ENCODE data around the gene MUTYH. TPM values are rescaled to one million over a fixed set of nuclear protein-coding genes. Genes with fewer than 3 reads are reported as not detected.

Gene MUTYH
- total and polyA plus RNA-seq, 2 of the 8 experiments (the other 6 are each of a cell fraction or from before 2014, with no cell fraction given), result 51.9 to 65.7 TPM

GRCh38 chr1:45328680-45329079 is 11.6 kb downstream of the MUTYH start:
- peak overlapping the region in 2 of 4 experiments; percentile 1 to 4; a peak in 2 of 7 replicates for H3K9ac ChIP-seq (replicated peaks in 1 of 4; ENCODE audit: extremely low read depth in 1 of 4, low read depth in 3 of 4, low read length in 3 of 4)
- no peaks in the 10 kb centered on the region for H3K9me3 ChIP-seq (ENCODE audit: insufficient read depth in 2 of 2, low read depth in 1 of 2, low read length in 1 of 2)
- peak overlapping the region; percentile 71 to 89 for H3K4me2 ChIP-seq (ENCODE audit: insufficient read depth in 1 of 2, low read depth in 2 of 2, low read length in 2 of 2)
- no peak overlapping the region for H3K56ac ChIP-seq (replicated peaks; ENCODE audit: insufficient read length, low read depth, low read length)
- no peak overlapping the region for H2BK120ac ChIP-seq (replicated peaks; ENCODE audit: low read depth, low read length)
- peak overlapping the region; percentile 43; the same call in 1 of the 2 replicates for H3K27ac ChIP-seq (ENCODE audit: low read depth, low read length)
- no peak overlapping the region for H2BK15ac ChIP-seq (ENCODE audit: low read length)
- H4K20me1 ChIP-seq (replicated peaks in 1 of 2; ENCODE audit: control insufficient read depth in 1 of 2, insufficient read depth in 2 of 2, low read length in 2 of 2), result peaks cover 0 to 2% of the 10 kb centered on the region in 2 experiments
- H3K4me3 ChIP-seq (ENCODE audit: extremely low read depth in 1 of 4, insufficient read depth in 2 of 4, low read depth in 3 of 4, low read length in 4 of 4), result peak overlapping the region; percentile 61 to 69 (median 64); a peak in 7 of 8 replicates
- no peak overlapping the region for H3K14ac ChIP-seq (ENCODE audit: insufficient read length)
- no peak overlapping the region for H4K8ac ChIP-seq (ENCODE audit: extremely low read depth, insufficient read depth, low read length)
- H3K4me1 ChIP-seq (replicated peaks in 1 of 4; ENCODE audit: control insufficient read depth in 3 of 4, insufficient read depth in 4 of 4, low read length in 3 of 4), result peaks cover 7 to 21% (median 12%) of the 10 kb centered on the region in 4 experiments; a peak in 6 of 7 replicates
- H3K18ac ChIP-seq (ENCODE audit: extremely low read depth, low read length), result no peak overlapping the region
- no peak overlapping the region; the same call in 1 of the 2 replicates for H2BK12ac ChIP-seq (ENCODE audit: low read depth, low read length)
- ChIA-PET POLR2A (ENCODE audit: partially characterized antibody) (interaction anchor here (0.6 to 16.3 kb wide), 18 partner anchors 8 to 549 kb away, joined by 3 to 472 read pairs (median 7); partner anchors contain the start of genes CCDC163, HECTD3, MMACHC and MUTYH), CTCF (ENCODE audit: partially characterized antibody) (interaction anchor here (0.6 to 5.3 kb wide), 11 partner anchors 11 to 315 kb away, joined by 3 to 29 read pairs (median 5); partner anchors contain the start of genes MUTYH and TOE1)
- no peak overlapping the region for H2BK20ac ChIP-seq (ENCODE audit: low read length)
- H4K5ac ChIP-seq (ENCODE audit: insufficient read length, low read depth, low read length), result no peak overlapping the region
- H3K27me3 ChIP-seq (replicated peaks in 1 of 4; ENCODE audit: control insufficient read depth in 3 of 4, extremely low read depth in 1 of 4, insufficient read depth in 3 of 4, low read length in 3 of 4), result no peaks in the 10 kb centered on the region
- H3K23ac ChIP-seq (ENCODE audit: insufficient read length), result no peak overlapping the region
- WGBS, 2 experiments (ENCODE audit: extremely low coverage in 1 of 2, insufficient coverage in 1 of 2, insufficient read length in 1 of 2, insufficient replicate concordance in 2 of 2, low coverage in 1 of 2, low lambda C conversion rate in 2 of 2, missing lambda C conversion rate in 1 of 2), result 47% methylated on average over 5 of the region's 5 CpGs; no CpG with 5 or more reads in 1 of the 2 experiments
- H3K23me2 ChIP-seq (ENCODE audit: low read depth, low read length), result peaks cover 11% of the 10 kb centered on the region; the same call in 1 of the 2 replicates
- no peak overlapping the region for H3K4ac ChIP-seq (replicated peaks; ENCODE audit: insufficient read length, low read depth, low read length)
- no peak overlapping the region for H4K91ac ChIP-seq (replicated peaks; ENCODE audit: insufficient read length, low read length)
- TF ChIP-seq TAF1 (IDR thresholded peaks at IDR 0.05; ENCODE audit: low read depth, low read length) (0 out of 2 replicates have a peak, but pooled peaks have one; percentile 23), POLR2AphosphoS5 (IDR thresholded peaks at IDR 0.05; ENCODE audit: low read depth, low read length) (peak; percentile 75), YY1 (IDR thresholded peaks at IDR 0.05; ENCODE audit: low read depth, low read length) (no peak)
- H2AFZ ChIP-seq (ENCODE audit: low read length), result no peak overlapping the region
- no peak overlapping the region for H2AK5ac ChIP-seq (ENCODE audit: low read depth, low read length)
- H3K79me2 ChIP-seq (ENCODE audit: control insufficient read depth in 1 of 2, insufficient read depth in 2 of 2, low read length in 2 of 2), result peaks cover 3 to 22% of the 10 kb centered on the region in 2 experiments; a peak in 3 of 4 replicates
- DNase-seq (ENCODE audit: low read depth in 1 of 2, low spot score in 2 of 2) (peak in 1 of 2 experiments; percentile 63), FAIRE-seq (no peak)
- peaks cover 5% of the 10 kb centered on the region; the same call in 1 of the 2 replicates for H3K79me1 ChIP-seq (ENCODE audit: low read depth, low read length)
- peaks cover 7 to 38% (median 20%) of the 10 kb centered on the region in 4 experiments; a peak in 5 of 8 replicates for H3K36me3 ChIP-seq (ENCODE audit: control insufficient read depth in 2 of 4, insufficient read depth in 4 of 4, low read length in 3 of 4)
- H2BK5ac ChIP-seq (ENCODE audit: low read depth, low read length), result 0 out of 2 replicates have a peak overlapping the region, but pooled peaks have one; percentile 40
